Astrocyte (in vitro differentiated cells and primary cell): ENCODE results near the gene AFAP1L2. TPM values are rescaled to one million over a fixed set of nuclear protein-coding genes. Genes with fewer than 3 reads are reported as not detected.

Experiments used
- DNase-seq: peaks from one replicate; pipeline ENCODE4 v3.0.0-alpha.2; 2010; ENCODE audit warnings: low read depth
- FAIRE-seq: peaks from 2 replicates; lab custom pipeline; 2011; peaks lifted over from hg19 to GRCh38; lab: Jason Lieb, UNC
- H2AFZ ChIP-seq: 2 replicates; pipeline ENCODE4 v1.6.0; 2012; ENCODE audit warnings: low read depth, low read length, inconsistent platforms
- H3K27ac ChIP-seq: 2 replicates; pipeline ENCODE4 v1.5.1; 2011; ENCODE audit warnings: low read depth, low read length, inconsistent platforms
- H3K27me3 ChIP-seq: 2 replicates; pipeline ENCODE4 v1.6.0; 2011; ENCODE audit warnings: low read length, inconsistent platforms; ENCODE audit not compliant: insufficient read depth
- H3K36me3 ChIP-seq: 2 replicates; pipeline ENCODE4 v1.5.1; 2011; ENCODE audit warnings: low read length, inconsistent platforms; ENCODE audit not compliant: insufficient read depth
- H3K4me1 ChIP-seq: 2 replicates; pipeline ENCODE4 v1.5.1; 2011; ENCODE audit warnings: low read length, inconsistent platforms; ENCODE audit not compliant: insufficient read depth
- H3K4me2 ChIP-seq: 2 replicates; pipeline ENCODE4 v1.6.0; 2012; ENCODE audit warnings: low read length, inconsistent platforms
- H3K4me3 ChIP-seq: 2 replicates; pipeline ENCODE4 v1.5.1; 2011; ENCODE audit warnings: low read depth, mild to moderate bottlenecking, low read length, inconsistent platforms; ENCODE audit not compliant: insufficient read depth
- H3K79me2 ChIP-seq: 2 replicates; pipeline ENCODE4 v1.6.0; 2012; ENCODE audit warnings: mild to moderate bottlenecking, low read length, inconsistent platforms; ENCODE audit not compliant: insufficient read depth
- H3K9ac ChIP-seq: 2 replicates; pipeline ENCODE4 v1.6.0; 2012; ENCODE audit warnings: mild to moderate bottlenecking, low read length, inconsistent platforms
- H3K9me3 ChIP-seq: 2 replicates; pipeline ENCODE4 v1.5.1; 2012; ENCODE audit warnings: low read depth, mild to moderate bottlenecking, low read length, inconsistent platforms; ENCODE audit not compliant: insufficient read depth
- H4K20me1 ChIP-seq: 2 replicates; pipeline ENCODE4 v1.6.0; 2012; ENCODE audit warnings: low read length, inconsistent platforms; ENCODE audit not compliant: insufficient read depth
- H3K27ac Mint-ChIP-seq: one replicate; pipeline ENCODE4 v1.8.0; 2021; ENCODE audit warnings: mild to moderate bottlenecking, mixed read lengths; ENCODE audit not compliant: unreplicated experiment
- H3K27me3 Mint-ChIP-seq: one replicate; pipeline ENCODE4 v1.8.0; 2021; ENCODE audit warnings: low read depth, mixed read lengths; ENCODE audit not compliant: unreplicated experiment
- H3K36me3 Mint-ChIP-seq: one replicate; pipeline ENCODE4 v1.8.0; 2021; ENCODE audit warnings: low read depth, mixed read lengths; ENCODE audit not compliant: unreplicated experiment
- H3K4me1 Mint-ChIP-seq: one replicate; pipeline ENCODE4 v1.8.0; 2021; ENCODE audit warnings: low read depth, mixed read lengths; ENCODE audit not compliant: unreplicated experiment
- H3K4me3 Mint-ChIP-seq: one replicate; pipeline ENCODE4 v1.8.0; 2021; ENCODE audit warnings: mild to moderate bottlenecking, moderate library complexity, mixed read lengths; ENCODE audit not compliant: unreplicated experiment
- H3K9me3 Mint-ChIP-seq: one replicate; pipeline ENCODE4 v1.8.0; 2021; ENCODE audit warnings: mild to moderate bottlenecking, mixed read lengths; ENCODE audit not compliant: unreplicated experiment
- CTCF ChIP-seq: IDR thresholded peaks from 2 replicates; pipeline ENCODE4 v1.5.1; 2011; ENCODE audit warnings: low read depth, mild to moderate bottlenecking, inconsistent platforms, low read length, moderate library complexity; ENCODE audit not compliant: insufficient read depth
- EZH2 ChIP-seq: IDR thresholded peaks from 2 replicates; pipeline ENCODE4 v1.6.1; 2012; ENCODE audit warnings: mild to moderate bottlenecking, low read length, inconsistent platforms; ENCODE audit not compliant: insufficient read depth
- total RNA-seq: library from RNA; stranded (reverse); gene quantifications from 2 replicates; pipeline ENCODE4 v1.2.1, GENCODE V29; 2021

AFAP1L2 gene
- total RNA-seq, 1 donor from 2014 or later = 26.6 TPM

DNA sequence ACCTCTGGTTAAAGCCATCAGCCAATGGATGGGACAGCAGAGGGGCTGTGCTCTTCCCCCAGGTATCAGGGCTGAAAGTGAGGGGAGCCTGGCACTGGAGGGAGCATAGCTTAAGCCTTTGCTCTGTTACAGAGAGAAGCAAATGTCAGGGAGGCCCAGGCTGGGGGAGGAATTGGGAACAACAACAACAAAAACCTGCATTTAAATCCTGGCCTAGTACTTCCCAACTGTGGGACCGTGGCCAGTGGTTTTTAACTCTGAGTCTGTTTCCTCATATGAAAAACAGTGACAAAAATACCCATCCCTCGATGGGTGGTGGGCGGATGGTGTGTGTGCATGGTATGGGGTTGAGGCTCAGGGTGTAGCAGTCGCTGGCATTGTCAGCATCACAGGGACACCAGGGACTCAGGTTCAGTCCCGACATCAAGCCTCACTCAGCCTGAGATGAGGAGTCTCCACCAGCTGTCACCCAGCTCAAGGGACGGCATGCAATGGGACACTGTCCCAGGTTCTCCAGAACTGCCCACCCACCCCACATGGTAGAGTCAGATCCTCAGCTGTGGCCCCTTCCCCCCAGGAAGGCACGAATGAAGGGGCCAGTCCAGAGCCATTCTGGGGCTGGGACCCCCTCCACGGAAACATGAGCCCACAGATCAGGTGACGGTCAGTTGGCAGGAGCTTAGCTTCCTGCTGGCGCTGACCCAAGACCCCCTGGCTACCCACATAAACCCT is 74.5 kb downstream of the AFAP1L2 start:
- Histone ChIP-seq H3K9me3 (no peaks in the 10 kb centered on the region), H4K20me1 (peaks cover 4% of the 10 kb centered on the region), H3K27ac (no peak overlapping the region), H3K79me2 (no peaks in the 10 kb centered on the region), H3K27me3 (peaks cover 14% of the 10 kb centered on the region), H3K4me3 (no peak overlapping the region), H3K9ac (no peak overlapping the region), H2AFZ (no peak overlapping the region), H3K4me2 (no peak overlapping the region), H3K36me3 (no peaks in the 10 kb centered on the region), H3K4me1 (peaks cover 9% of the 10 kb centered on the region)
- H3K36me3 Mint-ChIP-seq = peaks cover 12% of the 10 kb centered on the region
- H3K9me3 Mint-ChIP-seq = no peaks in the 10 kb centered on the region
- TF ChIP-seq CTCF (no peak), EZH2 (no peak)
- FAIRE-seq = no peak
- no peak overlapping the region for H3K4me3 Mint-ChIP-seq
- no peak overlapping the region for H3K27ac Mint-ChIP-seq
- H3K4me1 Mint-ChIP-seq = peaks cover 9% of the 10 kb centered on the region
- no peak for DNase-seq
- H3K27me3 Mint-ChIP-seq = peaks cover 4% of the 10 kb centered on the region

GRCh38 chr10:114328874-114329273 is 75.4 kb downstream of the AFAP1L2 start:
- no peak overlapping the region for H3K27ac Mint-ChIP-seq
- TF ChIP-seq CTCF (no peak), EZH2 (no peak)
- H3K4me3 Mint-ChIP-seq = no peak overlapping the region
- Histone ChIP-seq H3K4me2 (no peak overlapping the region), H3K79me2 (no peaks in the 10 kb centered on the region), H3K27ac (no peak overlapping the region), H3K4me1 (peaks cover under 1% of the 10 kb centered on the region), H3K27me3 (peaks cover 12% of the 10 kb centered on the region), H3K4me3 (no peak overlapping the region), H4K20me1 (peaks cover 1% of the 10 kb centered on the region), H3K36me3 (no peaks in the 10 kb centered on the region), H2AFZ (no peak overlapping the region), H3K9ac (no peak overlapping the region), H3K9me3 (no peaks in the 10 kb centered on the region)
- no peaks in the 10 kb centered on the region for H3K9me3 Mint-ChIP-seq
- no peak for FAIRE-seq
- peaks cover 9% of the 10 kb centered on the region for H3K36me3 Mint-ChIP-seq
- H3K27me3 Mint-ChIP-seq = peaks cover 4% of the 10 kb centered on the region
- no peak for DNase-seq
- peaks cover 4% of the 10 kb centered on the region for H3K4me1 Mint-ChIP-seq

GRCh38 chr10:114328441-114328812 is 75.9 kb downstream of the AFAP1L2 start:
- Mint-ChIP-seq H3K9me3 (no peaks in the 10 kb centered on the region), H3K4me1 (peaks cover 2% of the 10 kb centered on the region), H3K36me3 (peaks cover 9% of the 10 kb centered on the region), H3K27me3 (peaks cover 4% of the 10 kb centered on the region), H3K4me3 (no peak overlapping the region), H3K27ac (no peak overlapping the region)
- Histone ChIP-seq H4K20me1 (no peaks in the 10 kb centered on the region), H3K27ac (no peak overlapping the region), H3K4me2 (no peak overlapping the region), H3K4me1 (no peaks in the 10 kb centered on the region), H3K27me3 (peaks cover 12% of the 10 kb centered on the region), H2AFZ (no peak overlapping the region), H3K9ac (no peak overlapping the region), H3K36me3 (no peaks in the 10 kb centered on the region), H3K4me3 (no peak overlapping the region), H3K79me2 (no peaks in the 10 kb centered on the region), H3K9me3 (no peaks in the 10 kb centered on the region)
- no peak for FAIRE-seq
- TF ChIP-seq EZH2 = no peak
- TF ChIP-seq CTCF = no peak
- no peak for DNase-seq
